HUES48 (cell line): ENCODE measurements around the gene TNPO2.
A peak's percentile ranks its signal among the peaks of the same experiment; 100 is the strongest.

ENCODE experiments used
- H3K27ac ChIP-seq: one replicate; pipeline ENCODE4 v1.7.0; 2013; ENCODE audit warnings: low read depth, low read length, inconsistent platforms
- H3K27me3 ChIP-seq: 2 replicates; pipeline ENCODE4 v1.6.1; 2013; ENCODE audit warnings: mild to moderate bottlenecking, low read length; ENCODE audit not compliant: control insufficient read depth, insufficient read depth
- H3K36me3 ChIP-seq: 2 replicates; pipeline ENCODE4 v1.6.1; 2013; ENCODE audit warnings: low read length; ENCODE audit not compliant: control insufficient read depth, insufficient read depth
- H3K4me1 ChIP-seq: 2 replicates; pipeline ENCODE4 v1.6.1; 2013; ENCODE audit warnings: mild to moderate bottlenecking, low read length; ENCODE audit not compliant: control insufficient read depth, insufficient read depth
- H3K4me3 ChIP-seq: 2 replicates; pipeline ENCODE4 v1.5.1; 2013; ENCODE audit warnings: mild to moderate bottlenecking, low read depth, low read length
- H3K9ac ChIP-seq: 2 replicates; pipeline ENCODE4 v1.6.1; 2013; ENCODE audit warnings: mild to moderate bottlenecking, low read depth, low read length, moderate library complexity
- H3K9me3 ChIP-seq: 2 replicates; pipeline ENCODE4 v1.6.1; 2013; ENCODE audit warnings: low read length; ENCODE audit not compliant: control insufficient read depth, insufficient read depth

Gene TNPO2

GRCh38 chr19:12757544-12758274, 34.0 kb upstream of the TNPO2 start:
- Histone ChIP-seq H3K36me3 (0 out of 2 replicates have a peak, but pooled peaks cover under 1% of the 10 kb centered on the region), H3K4me1 (no peaks in the 10 kb centered on the region), H3K27ac (no peak overlapping the region), H3K9ac (no peak overlapping the region), H3K9me3 (no peaks in the 10 kb centered on the region), H3K4me3 (peak overlapping the region; percentile 48), H3K27me3 (no peaks in the 10 kb centered on the region)

GRCh38 chr19:12756150-12756883, 32.6 kb upstream of the TNPO2 start:
- Histone ChIP-seq H3K36me3 (no peaks in the 10 kb centered on the region), H3K9me3 (no peaks in the 10 kb centered on the region), H3K9ac (no peak overlapping the region), H3K4me3 (no peak overlapping the region), H3K27me3 (no peaks in the 10 kb centered on the region), H3K27ac (no peak overlapping the region), H3K4me1 (peaks cover 4% of the 10 kb centered on the region; the same call in 1 of the 2 replicates)

- no peak overlapping the region for H3K27ac ChIP-seq
- H3K9me3 ChIP-seq, result no peaks in the 10 kb centered on the region
Measured at GRCh38 chr19:12754465-12755196, 30.9 kb upstream of the TNPO2 start.

GRCh38 chr19:12752056-12752781, 28.5 kb upstream of the TNPO2 start:
- H3K9ac ChIP-seq, result no peak overlapping the region
- peak overlapping the region; percentile 55 for H3K4me3 ChIP-seq

More at GRCh38 chr19:12754465-12755196, 30.9 kb upstream of the TNPO2 start:
- peaks cover 4% of the 10 kb centered on the region; the same call in 1 of the 2 replicates for H3K4me1 ChIP-seq
- H3K9ac ChIP-seq, result no peak overlapping the region
- no peaks in the 10 kb centered on the region for H3K36me3 ChIP-seq
- no peak overlapping the region for H3K4me3 ChIP-seq
- H3K27me3 ChIP-seq, result no peaks in the 10 kb centered on the region

GRCh38 chr19:12751635-12752034, 27.9 kb upstream of the TNPO2 start, which contains the start of gene BEST2:
Gene BEST2, plus strand, starts transcription at chr19:12751791. Its CDS starts 802 bp downstream, at chr19:12752593.
- peaks cover 10% of the 10 kb centered on the region for H3K36me3 ChIP-seq
- no peak within 1 kb of the TSS for H3K27ac ChIP-seq
- peaks cover 4% of the 10 kb centered on the region; the same call in 1 of the 2 replicates for H3K4me1 ChIP-seq
- H3K27me3 ChIP-seq, result no peaks in the 10 kb centered on the region
- peak within 1 kb of the TSS; percentile 55 for H3K4me3 ChIP-seq
- H3K9me3 ChIP-seq, result no peaks in the 10 kb centered on the region
- no peak within 1 kb of the TSS for H3K9ac ChIP-seq

More at GRCh38 chr19:12752056-12752781, 28.5 kb upstream of the TNPO2 start:
- no peaks in the 10 kb centered on the region for H3K27me3 ChIP-seq
- H3K27ac ChIP-seq, result no peak overlapping the region
- peaks cover 6% of the 10 kb centered on the region for H3K36me3 ChIP-seq
- peaks cover 4% of the 10 kb centered on the region; the same call in 1 of the 2 replicates for H3K4me1 ChIP-seq
- H3K9me3 ChIP-seq, result no peaks in the 10 kb centered on the region

GRCh38 chr19:12750851-12751250, 27.1 kb upstream of the TNPO2 start:
- H3K4me1 ChIP-seq, result peaks cover 4% of the 10 kb centered on the region; the same call in 1 of the 2 replicates
- H3K36me3 ChIP-seq, result peaks cover 17% of the 10 kb centered on the region
- no peaks in the 10 kb centered on the region for H3K9me3 ChIP-seq
- no peaks in the 10 kb centered on the region for H3K27me3 ChIP-seq
- H3K4me3 ChIP-seq, result no peak overlapping the region
- no peak overlapping the region for H3K9ac ChIP-seq
- H3K27ac ChIP-seq, result no peak overlapping the region

GRCh38 chr19:12749938-12750521, 26.3 kb upstream of the TNPO2 start:
- Histone ChIP-seq H3K27ac (no peak overlapping the region), H3K4me3 (no peak overlapping the region)

GRCh38 chr19:12748489-12748888, 24.8 kb upstream of the TNPO2 start:
- Histone ChIP-seq H3K27me3 (no peaks in the 10 kb centered on the region), H3K4me3 (no peak overlapping the region), H3K36me3 (peaks cover 33% of the 10 kb centered on the region), H3K27ac (no peak overlapping the region), H3K9ac (no peak overlapping the region), H3K9me3 (no peaks in the 10 kb centered on the region), H3K4me1 (peaks cover 4% of the 10 kb centered on the region; the same call in 1 of the 2 replicates)

More at GRCh38 chr19:12749938-12750521, 26.3 kb upstream of the TNPO2 start:
- no peaks in the 10 kb centered on the region for H3K9me3 ChIP-seq
- peaks cover 25% of the 10 kb centered on the region for H3K36me3 ChIP-seq
- H3K4me1 ChIP-seq, result peaks cover 4% of the 10 kb centered on the region; the same call in 1 of the 2 replicates
- no peak overlapping the region for H3K9ac ChIP-seq
- H3K27me3 ChIP-seq, result no peaks in the 10 kb centered on the region

GRCh38 chr19:12745166-12745897, 21.6 kb upstream of the TNPO2 start:
- Histone ChIP-seq H3K27ac (no peak overlapping the region), H3K4me1 (no peaks in the 10 kb centered on the region), H3K36me3 (peaks cover 44% of the 10 kb centered on the region), H3K9ac (no peak overlapping the region), H3K27me3 (no peaks in the 10 kb centered on the region), H3K9me3 (no peaks in the 10 kb centered on the region), H3K4me3 (no peak overlapping the region)
